Measurements from ENCODE around the gene ZNF609.

Gene ZNF609

DNA sequence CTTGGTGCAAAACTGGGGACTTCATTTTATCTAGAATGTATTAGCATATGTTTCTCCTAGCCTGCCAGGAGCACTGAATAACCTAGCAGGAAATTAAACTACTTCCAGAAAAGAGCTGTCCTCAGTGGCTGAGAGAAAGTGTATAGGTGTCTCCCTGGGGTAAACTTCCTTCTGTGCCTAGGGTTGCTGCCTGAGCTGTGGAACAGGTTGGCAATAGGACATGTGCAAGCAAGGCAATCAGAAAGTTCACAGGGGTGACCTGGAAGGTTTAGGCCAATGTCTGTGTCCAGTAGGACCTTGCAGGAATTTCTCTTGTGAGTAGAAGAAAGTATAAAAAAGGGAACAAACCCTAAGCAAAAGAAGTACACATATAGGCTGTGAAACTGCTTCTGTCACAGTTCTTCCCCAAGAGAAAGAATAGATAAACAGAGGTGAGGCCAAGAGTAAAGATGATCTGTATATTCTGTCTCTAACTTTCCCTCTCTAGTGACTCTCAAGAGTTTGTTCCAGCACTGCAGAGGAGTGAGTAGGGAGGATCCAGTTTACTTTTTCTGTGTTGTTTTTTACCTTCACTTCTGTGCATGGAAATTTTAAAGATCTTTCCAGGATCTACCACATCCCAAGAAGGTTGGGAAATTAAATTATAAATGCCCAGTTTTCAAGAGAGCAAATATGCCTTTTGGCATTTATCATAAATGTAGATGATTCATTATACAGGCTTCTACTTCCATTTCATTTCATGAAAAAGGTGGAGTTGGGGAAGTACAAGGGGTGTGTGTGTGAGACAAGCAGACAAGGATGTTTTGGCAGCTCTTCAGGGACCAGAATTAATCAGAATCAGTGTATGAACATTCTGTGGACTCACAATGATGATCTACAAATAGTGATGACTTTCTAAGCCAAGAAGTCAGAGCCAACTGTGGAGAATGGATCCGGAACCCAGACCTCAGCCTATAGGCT lies 159.8 kb downstream of the ZNF609 start:
- H3K4me3 ChIP-seq (ENCODE audit: low read depth in 1 of 2, low read length in 1 of 2), result no peak overlapping the region
- no peaks in the 10 kb centered on the region for H3K27me3 ChIP-seq
- no peaks in the 10 kb centered on the region for H3K9me3 ChIP-seq
- no peaks in the 10 kb centered on the region for H3K4me1 ChIP-seq (ENCODE audit: control insufficient read depth in 1 of 2, insufficient read depth in 1 of 2, low read depth in 1 of 2, low read length in 1 of 2)
- no peaks in the 10 kb centered on the region for H3K36me3 ChIP-seq
- TF ChIP-seq, protein P1, sequence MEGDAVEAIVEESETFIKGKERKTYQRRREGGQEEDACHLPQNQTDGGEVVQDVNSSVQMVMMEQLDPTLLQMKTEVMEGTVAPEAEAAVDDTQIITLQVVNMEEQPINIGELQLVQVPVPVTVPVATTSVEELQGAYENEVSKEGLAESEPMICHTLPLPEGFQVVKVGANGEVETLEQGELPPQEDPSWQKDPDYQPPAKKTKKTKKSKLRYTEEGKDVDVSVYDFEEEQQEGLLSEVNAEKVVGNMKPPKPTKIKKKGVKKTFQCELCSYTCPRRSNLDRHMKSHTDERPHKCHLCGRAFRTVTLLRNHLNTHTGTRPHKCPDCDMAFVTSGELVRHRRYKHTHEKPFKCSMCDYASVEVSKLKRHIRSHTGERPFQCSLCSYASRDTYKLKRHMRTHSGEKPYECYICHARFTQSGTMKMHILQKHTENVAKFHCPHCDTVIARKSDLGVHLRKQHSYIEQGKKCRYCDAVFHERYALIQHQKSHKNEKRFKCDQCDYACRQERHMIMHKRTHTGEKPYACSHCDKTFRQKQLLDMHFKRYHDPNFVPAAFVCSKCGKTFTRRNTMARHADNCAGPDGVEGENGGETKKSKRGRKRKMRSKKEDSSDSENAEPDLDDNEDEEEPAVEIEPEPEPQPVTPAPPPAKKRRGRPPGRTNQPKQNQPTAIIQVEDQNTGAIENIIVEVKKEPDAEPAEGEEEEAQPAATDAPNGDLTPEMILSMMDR (IDR thresholded peaks at IDR 0.05), result no peak
- H3K27ac ChIP-seq, result peak overlapping the region; percentile 29

GRCh38 chr15:64621056-64621455 lies 160.7 kb downstream of the ZNF609 start:
- Histone ChIP-seq H3K9me3 (no peaks in the 10 kb centered on the region), H3K27ac (no peak overlapping the region), H3K36me3 (no peaks in the 10 kb centered on the region), H3K4me1 (ENCODE audit: control insufficient read depth in 1 of 2, insufficient read depth in 1 of 2, low read depth in 1 of 2, low read length in 1 of 2) (no peaks in the 10 kb centered on the region), H3K4me3 (ENCODE audit: low read depth in 1 of 2, low read length in 1 of 2) (no peak overlapping the region), H3K27me3 (no peaks in the 10 kb centered on the region)
- TF ChIP-seq, protein P1 (IDR thresholded peaks at IDR 0.05), result no peak

- no peaks in the 10 kb centered on the region for H3K27me3 ChIP-seq
- H3K9me3 ChIP-seq, result no peaks in the 10 kb centered on the region
- TF ChIP-seq, protein P1 (IDR thresholded peaks at IDR 0.05), result no peak
- no peak overlapping the region for H3K27ac ChIP-seq
- H3K4me3 ChIP-seq (ENCODE audit: low read depth in 1 of 2, low read length in 1 of 2), result no peak overlapping the region
- H3K4me1 ChIP-seq (ENCODE audit: control insufficient read depth in 1 of 2, insufficient read depth in 1 of 2, low read depth in 1 of 2, low read length in 1 of 2), result no peaks in the 10 kb centered on the region
- no peaks in the 10 kb centered on the region for H3K36me3 ChIP-seq
Observed at GRCh38 chr15:64622410-64623260, 162.3 kb downstream of the ZNF609 start.

GRCh38 chr15:64623347-64623996 lies 163.1 kb downstream of the ZNF609 start:
- H3K9me3 ChIP-seq, result no peaks in the 10 kb centered on the region
- H3K27me3 ChIP-seq, result no peaks in the 10 kb centered on the region
- no peak overlapping the region for H3K27ac ChIP-seq
- H3K4me3 ChIP-seq (ENCODE audit: low read depth in 1 of 2, low read length in 1 of 2), result no peak overlapping the region
- no peaks in the 10 kb centered on the region for H3K36me3 ChIP-seq
- TF ChIP-seq, protein P1 (IDR thresholded peaks at IDR 0.05), result no peak
- H3K4me1 ChIP-seq (ENCODE audit: control insufficient read depth in 1 of 2, insufficient read depth in 1 of 2, low read depth in 1 of 2, low read length in 1 of 2), result no peaks in the 10 kb centered on the region

DNA sequence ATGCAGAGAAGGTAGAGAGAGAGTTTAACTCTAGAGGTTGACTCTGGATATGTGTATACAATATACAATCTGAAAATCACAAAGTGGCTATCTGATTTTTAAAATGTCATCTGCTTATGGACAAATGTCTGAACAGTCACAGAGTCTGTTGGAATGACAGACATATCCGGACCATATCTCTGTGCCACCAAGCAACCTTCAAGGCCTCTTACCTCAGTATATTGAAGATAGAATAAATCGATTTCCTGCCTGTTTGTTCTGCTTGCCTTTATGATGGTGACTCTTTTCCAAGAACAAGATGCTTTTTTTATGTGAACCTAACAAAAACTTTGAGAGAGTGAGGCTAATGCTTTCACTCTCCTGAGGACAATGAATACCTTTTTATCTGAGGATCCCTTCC lies 163.9 kb downstream of the ZNF609 start:
- H3K9me3 ChIP-seq, result no peaks in the 10 kb centered on the region
- H3K27me3 ChIP-seq, result no peaks in the 10 kb centered on the region
- TF ChIP-seq, protein P1 (IDR thresholded peaks at IDR 0.05), result no peak
- no peak overlapping the region for H3K27ac ChIP-seq
- no peak overlapping the region for H3K4me3 ChIP-seq (ENCODE audit: low read depth in 1 of 2, low read length in 1 of 2)
- no peaks in the 10 kb centered on the region for H3K4me1 ChIP-seq (ENCODE audit: control insufficient read depth in 1 of 2, insufficient read depth in 1 of 2, low read depth in 1 of 2, low read length in 1 of 2)
- H3K36me3 ChIP-seq, result no peaks in the 10 kb centered on the region
